ENCODE measurements around the gene TBC1D1.

DNA sequence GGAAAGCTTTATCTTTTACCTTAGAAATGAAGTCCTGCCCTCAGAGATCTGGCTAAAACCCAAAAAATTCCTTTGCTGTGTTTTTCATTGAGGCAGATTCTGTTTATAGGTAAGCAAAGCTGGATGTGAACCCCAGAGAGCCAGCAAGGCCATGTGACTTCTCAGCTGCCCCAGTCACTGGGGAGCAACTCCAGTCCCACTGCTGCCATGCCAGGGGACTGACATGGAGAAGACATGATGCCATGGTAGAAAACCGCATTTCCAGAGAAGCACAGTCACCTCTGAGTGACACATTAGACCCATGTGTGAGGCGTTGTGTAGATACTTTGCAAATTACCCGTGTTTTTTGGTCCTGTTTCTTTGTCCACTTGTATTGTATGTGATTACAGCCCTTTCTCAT is 114.8 kb downstream of the TBC1D1 start:
- TF ChIP-seq, protein P1, sequence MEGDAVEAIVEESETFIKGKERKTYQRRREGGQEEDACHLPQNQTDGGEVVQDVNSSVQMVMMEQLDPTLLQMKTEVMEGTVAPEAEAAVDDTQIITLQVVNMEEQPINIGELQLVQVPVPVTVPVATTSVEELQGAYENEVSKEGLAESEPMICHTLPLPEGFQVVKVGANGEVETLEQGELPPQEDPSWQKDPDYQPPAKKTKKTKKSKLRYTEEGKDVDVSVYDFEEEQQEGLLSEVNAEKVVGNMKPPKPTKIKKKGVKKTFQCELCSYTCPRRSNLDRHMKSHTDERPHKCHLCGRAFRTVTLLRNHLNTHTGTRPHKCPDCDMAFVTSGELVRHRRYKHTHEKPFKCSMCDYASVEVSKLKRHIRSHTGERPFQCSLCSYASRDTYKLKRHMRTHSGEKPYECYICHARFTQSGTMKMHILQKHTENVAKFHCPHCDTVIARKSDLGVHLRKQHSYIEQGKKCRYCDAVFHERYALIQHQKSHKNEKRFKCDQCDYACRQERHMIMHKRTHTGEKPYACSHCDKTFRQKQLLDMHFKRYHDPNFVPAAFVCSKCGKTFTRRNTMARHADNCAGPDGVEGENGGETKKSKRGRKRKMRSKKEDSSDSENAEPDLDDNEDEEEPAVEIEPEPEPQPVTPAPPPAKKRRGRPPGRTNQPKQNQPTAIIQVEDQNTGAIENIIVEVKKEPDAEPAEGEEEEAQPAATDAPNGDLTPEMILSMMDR (IDR thresholded peaks at IDR 0.05; ENCODE audit: low read depth, low read length, poor library complexity, severe bottlenecking) = no peak
- no peak for TF ChIP-seq EZH2phosphoT487 (IDR thresholded peaks at IDR 0.05; ENCODE audit: borderline replicate concordance, low read length)

Data from DOHH2 (cell line).